SH-SY5Y (cell line): Measurements from ENCODE around the gene CACNB1.

Source experiments
- GATA2 ChIP-seq: IDR thresholded peaks from 2 replicates; pipeline ENCODE4 v1.6.1; 2011; ENCODE audit warnings: mild to moderate bottlenecking, low read depth, low read length
- GATA3 ChIP-seq: IDR thresholded peaks from 2 replicates; pipeline ENCODE4 v1.6.1; 2011; ENCODE audit warnings: low read depth, mild to moderate bottlenecking, low read length, moderate library complexity

DNA sequence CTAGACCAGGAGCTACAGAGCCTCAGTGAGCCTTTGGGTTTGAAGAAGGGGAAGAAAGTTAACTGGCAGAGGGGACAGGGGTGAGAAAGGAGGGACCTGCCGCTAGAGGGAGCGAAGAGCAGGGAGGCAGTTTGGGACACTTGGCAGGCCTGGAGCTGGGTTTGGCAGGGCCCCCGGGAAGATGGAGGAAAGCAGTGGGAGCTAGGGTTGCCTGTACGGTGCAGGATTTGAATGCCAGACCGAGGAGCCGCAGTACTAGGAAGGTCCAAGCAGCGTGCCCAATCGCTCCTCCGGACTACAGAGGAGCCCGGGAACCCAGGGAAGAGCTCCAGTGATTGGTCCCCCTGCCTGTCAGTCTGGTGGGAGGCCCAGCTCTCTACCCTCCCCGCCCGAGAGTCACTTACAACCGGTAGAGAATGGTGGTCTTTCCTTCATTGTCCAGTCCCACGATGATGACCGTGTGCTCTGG, 32.8 kb downstream of the CACNB1 start:
- TF ChIP-seq GATA2, result no peak
- no peak for TF ChIP-seq GATA3
